Measurements from ENCODE around the gene MMUT. TPM values are rescaled to one million over a fixed set of nuclear protein-coding genes. Genes with fewer than 3 reads are reported as not detected.

MMUT gene
- total RNA-seq, 1 experiment from 2014 or later = 13.7 TPM

- Histone ChIP-seq H4K20me1 (ENCODE audit: control insufficient read depth, insufficient read depth, insufficient read length) (no peaks in the 10 kb centered on the region), H3K18ac (ENCODE audit: insufficient read length, low read depth, low read length) (no peak overlapping the region), H2AFZ (ENCODE audit: low read length) (no peak overlapping the region), H3K27ac (ENCODE audit: insufficient read length, low read depth, low read length) (no peak overlapping the region), H3K4ac (ENCODE audit: low read depth, low read length) (no peak overlapping the region), H2BK20ac (ENCODE audit: low read depth, low read length, poor library complexity, severe bottlenecking) (no peak overlapping the region), H3K56ac (ENCODE audit: insufficient read length, low read depth, low read length) (no peak overlapping the region), H2BK12ac (ENCODE audit: insufficient read length, low read depth, low read length) (no peak overlapping the region), H3K23ac (ENCODE audit: insufficient read length, low read depth, low read length) (no peak overlapping the region), H3K14ac (ENCODE audit: insufficient read depth, low read length) (no peak overlapping the region), H2BK5ac (ENCODE audit: insufficient read length, low read length) (no peak overlapping the region), H2BK120ac (ENCODE audit: low read depth, low read length, poor library complexity, severe bottlenecking) (no peak overlapping the region), H3K4me2 (ENCODE audit: insufficient read depth, insufficient read length, low read length) (no peak overlapping the region), H3K79me1 (ENCODE audit: insufficient read depth, low read depth, low read length, poor library complexity, severe bottlenecking) (no peaks in the 10 kb centered on the region), H3K9me3 (ENCODE audit: control insufficient read depth, low read depth, low read length) (no peaks in the 10 kb centered on the region), H2AK5ac (ENCODE audit: insufficient read length, low read length) (no peak overlapping the region), H4K91ac (ENCODE audit: insufficient read length, low read depth, low read length) (no peak overlapping the region), H3K23me2 (ENCODE audit: insufficient read length, low read depth, low read length, poor library complexity, severe bottlenecking) (no peaks in the 10 kb centered on the region), H2BK15ac (ENCODE audit: low read depth, low read length) (no peak overlapping the region), H4K8ac (replicated peaks; ENCODE audit: insufficient read length, low read depth, low read length) (no peak overlapping the region), H3K9ac (ENCODE audit: extremely low read depth, insufficient read length, low read length) (no peak overlapping the region), H4K5ac (ENCODE audit: insufficient read length, low read depth, low read length) (no peak overlapping the region), H3K79me2 (ENCODE audit: insufficient read depth, low read length) (no peaks in the 10 kb centered on the region), H3T11ph (ENCODE audit: low read length) (no peak overlapping the region), H3K4me1 (ENCODE audit: insufficient read depth, low read length) (no peaks in the 10 kb centered on the region), H3K27me3 (ENCODE audit: insufficient read depth, low read length) (no peaks in the 10 kb centered on the region)
- no peak overlapping the region for H3K4me3 Mint-ChIP-seq
- no peak overlapping the region for H3K27ac Mint-ChIP-seq
- no peak for DNase-seq
- peaks cover 6 to 8% of the 10 kb centered on the region in 2 experiments for H3K4me1 Mint-ChIP-seq
- WGBS (ENCODE audit: extremely low coverage, insufficient read length, low lambda C conversion rate) = no CpG with 5 or more reads among the region's 4 CpGs
- no peaks in the 10 kb centered on the region for H3K27me3 Mint-ChIP-seq (ENCODE audit: low read depth)
- TF ChIP-seq CTCF (conservative IDR thresholded peaks at IDR 0.05) = no peak
- no peaks in the 10 kb centered on the region for H3K9me3 Mint-ChIP-seq
- H3K36me3 Mint-ChIP-seq (ENCODE audit: insufficient read depth in 1 of 3, low read depth in 3 of 3) = peaks cover 0 to 5% (median 4%) of the 10 kb centered on the region in 3 experiments; a peak in 3 of 7 replicates
Measured at GRCh38 chr6:49457771-49458170, 5.3 kb downstream of the MMUT start.
